Measurements from ENCODE around the gene HADHA.

The HADHA gene

DNA sequence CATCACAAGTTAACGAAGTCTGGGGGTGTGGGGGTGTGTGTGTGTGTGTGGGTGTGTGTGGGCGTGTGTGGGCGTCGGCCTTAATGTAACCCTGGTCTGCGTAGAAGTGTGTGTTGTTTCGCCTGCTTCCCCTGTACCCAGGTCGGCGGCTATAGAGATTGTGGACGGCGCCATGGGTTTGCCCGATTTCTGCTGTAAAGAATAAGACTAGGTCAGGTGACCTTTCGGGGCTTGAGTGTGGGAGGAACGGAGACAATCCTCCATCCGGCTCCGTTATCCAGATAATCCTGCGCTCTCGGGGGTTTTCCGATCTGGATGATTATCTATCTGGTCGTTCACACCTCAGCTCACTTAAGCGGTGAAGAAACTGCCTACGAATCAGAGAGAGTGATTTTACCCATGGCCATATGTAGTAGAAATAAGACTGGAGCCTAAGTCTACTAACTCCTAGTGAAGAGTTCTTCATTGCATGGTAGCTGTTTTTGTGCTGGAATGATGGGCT, 850 bp upstream of the HADHA start:
- Histone ChIP-seq H3K27ac (peak overlapping the region; percentile 97), H3K36me3 (no peaks in the 10 kb centered on the region), H3K4me3 (ENCODE audit: low read depth in 1 of 2, low read length in 1 of 2) (peak overlapping the region; percentile 83 to 95), H3K27me3 (no peaks in the 10 kb centered on the region), H3K9me3 (no peaks in the 10 kb centered on the region), H3K4me1 (ENCODE audit: control insufficient read depth in 1 of 2, insufficient read depth in 1 of 2, low read depth in 1 of 2, low read length in 1 of 2) (peaks cover 41 to 46% of the 10 kb centered on the region in 2 experiments)
- TF ChIP-seq, protein P1, sequence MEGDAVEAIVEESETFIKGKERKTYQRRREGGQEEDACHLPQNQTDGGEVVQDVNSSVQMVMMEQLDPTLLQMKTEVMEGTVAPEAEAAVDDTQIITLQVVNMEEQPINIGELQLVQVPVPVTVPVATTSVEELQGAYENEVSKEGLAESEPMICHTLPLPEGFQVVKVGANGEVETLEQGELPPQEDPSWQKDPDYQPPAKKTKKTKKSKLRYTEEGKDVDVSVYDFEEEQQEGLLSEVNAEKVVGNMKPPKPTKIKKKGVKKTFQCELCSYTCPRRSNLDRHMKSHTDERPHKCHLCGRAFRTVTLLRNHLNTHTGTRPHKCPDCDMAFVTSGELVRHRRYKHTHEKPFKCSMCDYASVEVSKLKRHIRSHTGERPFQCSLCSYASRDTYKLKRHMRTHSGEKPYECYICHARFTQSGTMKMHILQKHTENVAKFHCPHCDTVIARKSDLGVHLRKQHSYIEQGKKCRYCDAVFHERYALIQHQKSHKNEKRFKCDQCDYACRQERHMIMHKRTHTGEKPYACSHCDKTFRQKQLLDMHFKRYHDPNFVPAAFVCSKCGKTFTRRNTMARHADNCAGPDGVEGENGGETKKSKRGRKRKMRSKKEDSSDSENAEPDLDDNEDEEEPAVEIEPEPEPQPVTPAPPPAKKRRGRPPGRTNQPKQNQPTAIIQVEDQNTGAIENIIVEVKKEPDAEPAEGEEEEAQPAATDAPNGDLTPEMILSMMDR (IDR thresholded peaks at IDR 0.05), result no peak

DNA sequence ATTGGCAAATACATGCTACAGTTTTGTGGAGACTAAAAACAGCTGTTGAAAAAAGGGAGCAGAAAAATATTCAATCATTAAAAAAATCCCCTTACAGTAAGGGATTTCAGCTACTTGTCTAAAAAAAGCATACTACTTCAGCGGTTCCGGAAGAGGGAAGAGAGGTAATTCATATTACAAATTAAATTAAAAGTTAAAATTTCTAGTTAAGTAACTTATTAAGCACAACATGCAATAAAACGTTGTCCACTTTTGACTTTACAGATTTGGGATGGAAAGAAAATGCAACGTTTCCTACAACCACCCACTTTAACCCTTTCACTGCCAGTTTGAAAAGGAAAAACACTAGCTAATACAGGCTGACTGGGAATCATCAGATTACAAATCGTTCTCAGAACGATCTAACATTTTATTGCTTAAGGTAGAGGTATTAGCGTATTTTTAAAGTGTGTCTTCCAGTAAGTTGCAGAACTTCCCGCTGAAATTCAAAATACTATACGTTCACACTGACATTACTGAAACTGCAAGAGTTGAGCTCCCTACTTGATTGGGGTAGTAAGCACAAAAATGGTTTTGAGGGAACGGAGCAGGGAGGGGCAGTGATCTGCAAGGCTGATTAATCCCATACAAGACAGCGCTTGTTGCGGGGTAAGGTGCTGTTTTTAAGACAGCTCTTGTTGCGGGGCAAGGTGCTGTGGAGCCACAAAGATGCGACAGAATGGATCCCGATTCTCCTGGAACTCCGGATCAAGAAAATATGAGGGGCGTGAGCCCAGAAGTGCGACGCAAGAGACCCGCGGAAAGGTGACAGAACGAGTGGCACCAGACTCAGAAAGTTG, 743 bp downstream of the HADHA start:
- Histone ChIP-seq H3K27ac (peak overlapping the region; percentile 97), H3K4me1 (ENCODE audit: control insufficient read depth in 1 of 2, insufficient read depth in 1 of 2, low read depth in 1 of 2, low read length in 1 of 2) (peaks cover 48 to 50% of the 10 kb centered on the region in 2 experiments), H3K9me3 (no peaks in the 10 kb centered on the region), H3K4me3 (ENCODE audit: low read depth in 1 of 2, low read length in 1 of 2) (peak overlapping the region; percentile 83 to 95), H3K27me3 (no peaks in the 10 kb centered on the region), H3K36me3 (no peaks in the 10 kb centered on the region)
- TF ChIP-seq, protein P1 (IDR thresholded peaks at IDR 0.05), result no peak

DNA sequence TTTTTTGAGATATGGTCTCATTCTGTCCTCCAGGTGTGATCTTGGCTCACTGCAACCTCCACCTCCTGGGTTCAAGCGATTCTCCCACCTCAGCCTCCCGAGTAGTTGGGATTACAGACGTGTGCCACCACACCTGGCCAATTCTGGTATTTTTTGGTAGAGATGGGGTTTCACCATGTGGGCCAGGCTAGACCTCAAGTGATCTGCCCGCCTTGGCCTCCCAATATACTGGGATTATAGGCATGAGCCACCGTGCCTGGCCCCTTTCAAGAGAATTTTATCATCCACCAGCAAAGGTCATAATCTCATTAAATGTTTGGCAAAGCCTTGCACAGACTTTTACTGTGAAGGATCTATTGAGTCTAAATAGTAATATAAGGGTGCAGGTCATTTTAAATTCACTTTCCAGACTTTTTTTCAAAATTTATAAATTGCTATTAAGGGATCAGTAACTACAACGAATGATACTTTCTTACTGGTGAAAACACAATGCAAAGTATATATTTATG, 2.5 kb downstream of the HADHA start:
- TF ChIP-seq, protein P1 (IDR thresholded peaks at IDR 0.05), result no peak
- Histone ChIP-seq H3K36me3 (peaks cover 15% of the 10 kb centered on the region), H3K9me3 (no peaks in the 10 kb centered on the region), H3K27me3 (no peaks in the 10 kb centered on the region), H3K4me1 (ENCODE audit: control insufficient read depth in 1 of 2, insufficient read depth in 1 of 2, low read depth in 1 of 2, low read length in 1 of 2) (peaks cover 51 to 52% of the 10 kb centered on the region in 2 experiments), H3K4me3 (ENCODE audit: low read depth in 1 of 2, low read length in 1 of 2) (no peak overlapping the region), H3K27ac (no peak overlapping the region)

DNA sequence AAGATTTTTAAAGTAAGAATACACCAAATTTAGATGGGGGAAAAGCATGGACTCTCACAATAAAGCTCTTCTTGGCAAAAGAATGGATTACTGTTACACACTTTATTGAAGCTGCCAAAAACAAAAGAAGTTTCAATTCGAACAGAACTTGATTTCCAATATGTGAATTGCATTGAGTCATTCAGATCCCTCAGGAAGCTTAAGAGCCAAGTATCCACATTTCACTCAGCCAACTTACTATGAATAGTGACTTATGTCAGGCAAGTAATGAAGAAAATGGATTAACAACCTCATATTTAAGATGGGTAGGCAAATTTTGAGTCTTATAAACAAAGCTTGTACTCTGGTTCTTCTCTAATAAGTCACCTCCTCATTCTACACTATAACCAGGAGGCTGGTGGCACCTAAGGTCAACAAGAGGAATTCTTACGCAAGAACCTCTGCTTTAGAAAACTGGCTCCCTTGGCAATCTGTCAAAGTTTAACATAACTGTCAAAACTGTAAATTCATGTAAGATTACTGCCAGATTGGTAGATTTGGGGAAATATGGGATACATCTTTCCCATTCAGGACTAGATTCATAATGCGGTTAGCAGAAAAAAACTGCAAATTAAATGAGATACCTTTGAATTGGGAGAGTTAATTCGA, 6.0 kb downstream of the HADHA start:
- Histone ChIP-seq H3K36me3 (peaks cover 49% of the 10 kb centered on the region), H3K27ac (peak overlapping the region; percentile 37), H3K27me3 (no peaks in the 10 kb centered on the region), H3K4me3 (ENCODE audit: low read depth in 1 of 2, low read length in 1 of 2) (no peak overlapping the region), H3K4me1 (ENCODE audit: control insufficient read depth in 1 of 2, insufficient read depth in 1 of 2, low read depth in 1 of 2, low read length in 1 of 2) (peaks cover 24 to 29% of the 10 kb centered on the region in 2 experiments), H3K9me3 (no peaks in the 10 kb centered on the region)
- TF ChIP-seq, protein P1 (IDR thresholded peaks at IDR 0.05), result no peak

DNA sequence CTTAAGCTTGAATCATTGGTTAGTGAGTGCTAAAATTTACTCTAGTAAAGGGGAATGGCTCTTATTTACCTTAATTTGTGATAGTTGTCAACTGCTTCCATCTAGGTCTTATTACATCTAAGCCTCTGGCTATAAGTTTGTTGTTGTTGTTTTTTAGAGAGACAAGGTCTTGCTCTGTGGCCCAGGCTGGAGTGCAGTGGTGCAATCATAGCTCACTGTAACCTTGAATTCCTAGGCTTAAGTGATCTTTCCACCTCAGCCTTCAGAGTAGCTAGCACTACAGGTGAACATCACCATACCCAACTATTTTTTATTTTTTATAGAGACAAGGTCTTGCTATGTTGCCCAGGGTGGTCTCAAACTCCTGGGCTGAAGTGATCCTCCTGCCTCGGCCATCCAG, 6.6 kb downstream of the HADHA start:
- TF ChIP-seq, protein P1 (IDR thresholded peaks at IDR 0.05), result no peak
- Histone ChIP-seq H3K27me3 (no peaks in the 10 kb centered on the region), H3K27ac (no peak overlapping the region), H3K36me3 (peaks cover 55% of the 10 kb centered on the region), H3K9me3 (no peaks in the 10 kb centered on the region), H3K4me1 (ENCODE audit: control insufficient read depth in 1 of 2, insufficient read depth in 1 of 2, low read depth in 1 of 2, low read length in 1 of 2) (peaks cover 19 to 23% of the 10 kb centered on the region in 2 experiments), H3K4me3 (ENCODE audit: low read depth in 1 of 2, low read length in 1 of 2) (no peak overlapping the region)
